GM12878 (cell line): Measurements from ENCODE around the gene RET. TPM values are rescaled to one million over a fixed set of nuclear protein-coding genes. Genes with fewer than 3 reads are reported as not detected.

Experiments used
- ATAC-seq: fragments of 200-7000 bp; cut with Tn5 transposase; 3 replicates; pipeline ENCODE4 v1.9.1; 2020; ENCODE audit warnings: mild to moderate bottlenecking, moderate library complexity
- BruUV-seq: library from RNA; stranded (reverse); fragments of 400-500 nt; replicated peaks from 2 replicates; lab custom pipeline; 2021; lab: Mats Ljungman, UMichigan
- CTCF ChIA-PET: fragments of 300-600 bp; sonication (Branson Sonifier 250); formaldehyde crosslinking; extraction: SDS; loops from one replicate; lab custom pipeline; 2021; ENCODE audit warnings: inconsistent platforms; lab: Yijun Ruan, JAX
- POLR2A ChIA-PET: fragments of 350-600 bp; formaldehyde crosslinking; extraction: SDS; loops from one replicate; lab custom pipeline; 2021; ENCODE audit warnings: inconsistent platforms; lab: Charles Lee
- RAD21 ChIA-PET: fragments of 300-600 bp; sonication (Branson Sonifier 250); formaldehyde crosslinking; loops from one replicate; lab custom pipeline; 2023; ENCODE audit warnings: antibody characterized with exemption; ENCODE audit not compliant: unreplicated experiment; lab: Charles Lee
- SMC1A ChIA-PET: fragments of 300-600 bp; sonication (Branson Sonifier 250); formaldehyde crosslinking; loops from one replicate; lab custom pipeline; 2023; ENCODE audit not compliant: unreplicated experiment, uncharacterized antibody; lab: Charles Lee
- DNase-seq: peaks from one replicate; pipeline ENCODE4 v3.0.0-alpha.2; 2011; ENCODE audit warnings: low read depth, low spot score
- FAIRE-seq: peaks from 3 replicates; lab custom pipeline; 2011; peaks lifted over from hg19 to GRCh38; lab: Jason Lieb, UNC
- H2AFZ ChIP-seq: 2 replicates; pipeline ENCODE4 v1.6.0; 2011; ENCODE audit warnings: low read depth, low read length, control low read depth; ENCODE audit not compliant: control insufficient read depth
- H3K27ac ChIP-seq: 2 replicates; pipeline ENCODE4 v1.5.1; 2011; ENCODE audit warnings: control low read depth; ENCODE audit not compliant: control insufficient read depth, insufficient read depth
- H3K27me3 ChIP-seq, 2 experiments: replicated peaks in 1 of 2; 2 replicates each; pipeline versions ENCODE4 v1.6.0 to v1.6.1; 2011; ENCODE audit warnings: low read length in 1 of 2; ENCODE audit not compliant: control insufficient read depth in 2 of 2, insufficient read depth in 2 of 2
- H3K36me3 ChIP-seq, 2 experiments: 2 replicates each; pipeline ENCODE4 v1.5.1; 2011; ENCODE audit warnings: low read length in 1 of 2; ENCODE audit not compliant: control insufficient read depth in 2 of 2, insufficient read depth in 2 of 2
- H3K4me1 ChIP-seq: 2 replicates; pipeline ENCODE4 v1.6.1; 2011; ENCODE audit warnings: mild to moderate bottlenecking, low read length, moderate library complexity, mixed read lengths; ENCODE audit not compliant: control insufficient read depth, insufficient read depth
- H3K4me2 ChIP-seq: 2 replicates; pipeline ENCODE4 v1.6.0; 2011; ENCODE audit warnings: control low read depth; ENCODE audit not compliant: control insufficient read depth, insufficient read depth
- H3K4me3 ChIP-seq: fragments of 200-600 bp; sonication (generic); 2 replicates; pipeline ENCODE4 v1.5.1; 2016
- H3K79me2 ChIP-seq: 2 replicates; pipeline ENCODE4 v1.6.0; 2011; ENCODE audit warnings: low read length; ENCODE audit not compliant: control insufficient read depth, insufficient read depth
- H3K9ac ChIP-seq: 2 replicates; pipeline ENCODE4 v1.8.0; 2011; ENCODE audit warnings: low read length, control low read depth, mixed read lengths; ENCODE audit not compliant: control insufficient read depth, insufficient read depth
- H3K9me3 ChIP-seq: replicated peaks from 3 replicates; pipeline ENCODE4 v1.5.1; 2011; ENCODE audit warnings: mild to moderate bottlenecking, low read length; ENCODE audit not compliant: control insufficient read depth, insufficient read depth
- H4K20me1 ChIP-seq: 2 replicates; pipeline ENCODE4 v1.6.0; 2011; ENCODE audit not compliant: control insufficient read depth, insufficient read depth
- BMI1 ChIP-seq: fragments of 450-650 bp; IDR thresholded peaks from 2 replicates; pipeline ENCODE4 v1.6.1; 2016; ENCODE audit warnings: mild to moderate bottlenecking, moderate library complexity, borderline replicate concordance
- EP300 ChIP-seq, 2 experiments: fragments of 150-350 bp in 1 of 2; IDR thresholded peaks; 2 replicates each; pipeline ENCODE4 v1.6.1; 2011 to 2012; ENCODE audit warnings: low read depth in 2 of 2, low read length in 2 of 2, borderline replicate concordance in 1 of 2, improper control_type of control experiment in 1 of 2, inconsistent platforms in 1 of 2; ENCODE audit not compliant: control insufficient read depth in 1 of 2
- HDGF ChIP-seq: fragments of 450-650 bp; IDR thresholded peaks from 2 replicates; pipeline ENCODE4 v1.6.1; 2016; ENCODE audit warnings: antibody characterized with exemption
- JUNB ChIP-seq: IDR thresholded peaks from 2 replicates; pipeline ENCODE4 v1.6.1; 2016; ENCODE audit warnings: antibody characterized with exemption, mild to moderate bottlenecking
- JUND ChIP-seq: IDR thresholded peaks from 2 replicates; pipeline ENCODE4 v1.6.1; 2012; ENCODE audit warnings: low read depth, mild to moderate bottlenecking, low read length, improper control_type of control experiment, moderate library complexity
- KDM1A ChIP-seq: fragments of 200-600 bp; sonication (generic); IDR thresholded peaks from 2 replicates; pipeline ENCODE4 v1.6.1; 2016; ENCODE audit warnings: borderline replicate concordance
- MYB ChIP-seq: fragments of 150-350 bp; IDR thresholded peaks from 2 replicates; pipeline ENCODE4 v1.6.1; 2014; ENCODE audit warnings: mild to moderate bottlenecking, low read depth, low read length, borderline replicate concordance
- NFIC ChIP-seq: IDR thresholded peaks from 2 replicates; pipeline ENCODE4 v1.6.1; 2012; ENCODE audit warnings: low read depth, mild to moderate bottlenecking, inconsistent platforms, low read length, moderate library complexity
- PAX8 ChIP-seq: fragments of 450-650 bp; IDR thresholded peaks from 2 replicates; pipeline ENCODE4 v1.6.1; 2017; ENCODE audit warnings: mild to moderate bottlenecking, moderate library complexity
- SIX5 ChIP-seq: IDR thresholded peaks from 2 replicates; pipeline ENCODE4 v1.6.1; 2011; ENCODE audit warnings: mild to moderate bottlenecking, low read depth, low read length, moderate library complexity; ENCODE audit not compliant: severe bottlenecking
- SUZ12 ChIP-seq: fragments of 200-600 bp; sonication (generic); IDR thresholded peaks from one replicate; pipeline ENCODE4 v1.6.1; 2018; ENCODE audit warnings: antibody characterized with exemption, mild to moderate bottlenecking; ENCODE audit not compliant: unreplicated experiment
- TCF12 ChIP-seq: IDR thresholded peaks from 2 replicates; pipeline ENCODE4 v1.6.1; 2011; ENCODE audit warnings: low read depth, mild to moderate bottlenecking, low read length
- ZNF207 ChIP-seq: fragments of 450-650 bp; IDR thresholded peaks from 2 replicates; pipeline ENCODE4 v1.6.1; 2014; ENCODE audit warnings: antibody characterized with exemption, mild to moderate bottlenecking, borderline replicate concordance
- ZNF24 ChIP-seq: fragments of 450-650 bp; IDR thresholded peaks from 2 replicates; pipeline ENCODE4 v1.6.1; 2017; ENCODE audit warnings: antibody characterized with exemption, mild to moderate bottlenecking
- ZNF622 ChIP-seq: fragments of 450-650 bp; IDR thresholded peaks from 2 replicates; pipeline ENCODE4 v1.6.1; 2017; ENCODE audit warnings: mild to moderate bottlenecking, inconsistent platforms
- WGBS: methylation state at CpG from one replicate; pipeline ENCODE4 v1.1.6; 2016; ENCODE audit warnings: low lambda C conversion rate; ENCODE audit not compliant: insufficient replicate concordance, insufficient coverage; ENCODE audit errors: missing lambda C conversion rate; 5-methylcytosine and 5-hydroxymethylcytosine counted together
- in situ Hi-C: fragments of 300-500 bp; cut with MboI; formaldehyde crosslinking; loops from 9 replicates; pipeline ENCODE4 v1.14.3; 2018; ENCODE audit warnings: mixed read lengths
- intact Hi-C: fragments of 100-400 bp; cut with micrococcal nuclease; formaldehyde crosslinking; loops from one replicate; pipeline ENCODE4 v1.14.2; 2022; ENCODE audit not compliant: unreplicated experiment
- polyA plus RNA-seq, 11 experiments: library from polyadenylated mRNA; depleted of rRNA in 4 of 11; unstranded in 6 of 11; stranded (reverse) in 5 of 11; fragments of >200 nt; fragmentation: Nextera tagmentation in 4 of 11; fragmentation: Illumina TruSeq in 1 of 11; extraction: Ambion mirVana in 4 of 11; extraction: Trizol in 1 of 11; gene quantifications; 1 replicate in 1 of 11; 2 replicates in 10 of 11; pipeline versions ENCODE4 v1.2.1 to v1.2.3, GENCODE V29; 2011 to 2016; ENCODE audit warnings: inconsistent platforms in 2 of 11, missing spikeins in 2 of 11, low read depth in 1 of 11
- total RNA-seq, 4 experiments: library from RNA; depleted of rRNA in 3 of 4; stranded (reverse); fragments of >200 nt in 3 of 4; fragmentation: Illumina TruSeq in 1 of 4; extraction: Trizol in 1 of 4; gene quantifications; 2 replicates each; pipeline versions ENCODE4 v1.2.1 to v1.2.3, GENCODE V29; 2013 to 2021
- TF ChIP-seq, protein P1 (sequence below): fragments of 450-650 bp; IDR thresholded peaks from 2 replicates; pipeline ENCODE4 v1.6.1; 2017; ENCODE audit warnings: mild to moderate bottlenecking

RET gene
- total and polyA plus RNA-seq, 10 of the 15 experiments (the other 5 are each of a cell fraction or from before 2014, with no cell fraction given): not detected

DNA sequence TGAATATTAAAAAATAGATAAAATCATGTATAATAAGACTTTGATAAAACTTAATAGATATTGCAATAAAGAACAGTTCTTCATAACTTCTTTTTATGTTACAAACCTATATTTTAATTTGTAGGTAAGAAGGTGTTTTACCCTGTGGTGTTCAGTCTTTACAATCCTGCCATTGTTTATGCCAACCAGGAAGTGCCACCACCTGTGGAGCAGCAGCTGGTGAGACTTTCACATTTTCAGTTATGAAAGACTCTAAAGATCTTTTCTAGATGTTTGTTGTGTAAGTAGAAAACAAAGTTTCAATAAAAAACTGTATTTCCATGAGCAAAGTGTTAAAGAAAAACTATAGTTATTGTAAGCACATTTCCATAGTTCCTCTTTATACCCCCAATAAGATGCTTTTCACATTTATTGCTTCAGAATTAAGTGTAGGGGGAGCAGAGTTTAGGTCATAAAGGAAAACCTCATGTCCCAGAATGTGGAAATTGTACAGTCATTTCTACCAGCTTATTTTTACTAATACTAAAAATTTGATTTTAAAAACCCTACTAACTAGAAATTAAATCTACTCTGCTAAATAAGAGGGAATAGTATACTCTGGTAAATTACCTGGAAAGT lies 90.1 kb downstream of the RET start:
- DNase-seq (no peak), FAIRE-seq (no peak), ATAC-seq (peak; percentile 87)
- intact Hi-C loops: no loop called here
- CTCF ChIA-PET: interaction anchor here (0.9 to 1.2 kb wide), 3 partner anchors 28 to 38 kb away, joined by 3 to 6 read pairs (median 3); partner anchors contain the start of gene CSGALNACT2
- Histone ChIP-seq H2AFZ (no peak overlapping the region), H4K20me1 (no peaks in the 10 kb centered on the region), H3K79me2 (no peaks in the 10 kb centered on the region), H3K4me3 (no peak overlapping the region), H3K27me3 (no peaks in the 10 kb centered on the region), H3K9ac (no peak overlapping the region), H3K4me2 (no peak overlapping the region), H3K4me1 (peaks cover 6% of the 10 kb centered on the region; the same call in 1 of the 2 replicates), H3K36me3 (peaks cover 4 to 8% of the 10 kb centered on the region in 2 experiments; a peak in 3 of 4 replicates), H3K27ac (peak overlapping the region; percentile 40), H3K9me3 (no peaks in the 10 kb centered on the region)
- TF ChIP-seq ZNF207 (no peak), ZNF24 (no peak), JUNB (peak; percentile 21; the same call in 1 of the 2 replicates), TCF12 (0 out of 2 replicates have a peak, but pooled peaks have one; percentile 20), NFIC (peak; percentile 8; the same call in 1 of the 2 replicates)
- in situ Hi-C loops: loop anchor here (25.0 kb wide), 1 partner anchor 1795 kb away; the partner anchor contains the start of gene RASSF4
- RAD21 ChIA-PET: no interaction called here
- no TSS peak for BruUV-seq
- POLR2A ChIA-PET: no interaction called here
- SMC1A ChIA-PET: interaction anchor here (0.6 to 1.9 kb wide), 4 partner anchors 10 to 27 kb away, joined by 3 to 5 read pairs (median 4); no protein-coding TSS in a partner anchor

GRCh38 chr10:43167498-43167889 lies 90.6 kb downstream of the RET start:
- no peak overlapping the region for H2AFZ ChIP-seq
- SMC1A ChIA-PET: interaction anchor here (0.6 to 1.9 kb wide), 5 partner anchors 9 to 27 kb away, joined by 3 to 5 read pairs (median 3); no protein-coding TSS in a partner anchor
- H3K9ac ChIP-seq: no peak overlapping the region
- POLR2A ChIA-PET: no interaction called here
- no peaks in the 10 kb centered on the region for H3K27me3 ChIP-seq
- H3K4me3 ChIP-seq: no peak overlapping the region
- 95% methylated on average over 2 of the region's 2 CpGs for WGBS
- no TSS peak for BruUV-seq
- CTCF ChIA-PET: interaction anchor here (1.0 to 1.4 kb wide), 3 partner anchors 28 to 38 kb away, joined by 3 to 6 read pairs (median 3); partner anchors contain the start of gene CSGALNACT2
- intact Hi-C loops: no loop called here
- FAIRE-seq: no peak
- H4K20me1 ChIP-seq: no peaks in the 10 kb centered on the region
- H3K27ac ChIP-seq: peak overlapping the region; percentile 40; the same call in 1 of the 2 replicates
- in situ Hi-C loops: loop anchor here (25.0 kb wide), 1 partner anchor 1795 kb away; the partner anchor contains the start of gene RASSF4
- DNase-seq: no peak
- peaks cover 10% of the 10 kb centered on the region for H3K4me1 ChIP-seq
- no peak overlapping the region for H3K4me2 ChIP-seq
- RAD21 ChIA-PET: no interaction called here
- ATAC-seq: no peak
- H3K9me3 ChIP-seq: no peaks in the 10 kb centered on the region
- peaks cover 4 to 5% of the 10 kb centered on the region in 2 experiments; a peak in 3 of 4 replicates for H3K36me3 ChIP-seq
- no peaks in the 10 kb centered on the region for H3K79me2 ChIP-seq
- TF ChIP-seq ZNF622: no peak
- TF ChIP-seq JUND: no peak
- TF ChIP-seq BMI1: no peak
- no peak for TF ChIP-seq KDM1A
- TF ChIP-seq MYB: no peak
- no peak for TF ChIP-seq SUZ12
- TF ChIP-seq SIX5: no peak
- TF ChIP-seq HDGF: no peak
- no peak for TF ChIP-seq ZNF24
- no peak for TF ChIP-seq EP300 (IDR thresholded peaks at IDR 0.05; ENCODE audit: borderline replicate concordance in 1 of 2, control insufficient read depth in 1 of 2, low read depth in 2 of 2, low read length in 2 of 2)
- TF ChIP-seq, protein P1, sequence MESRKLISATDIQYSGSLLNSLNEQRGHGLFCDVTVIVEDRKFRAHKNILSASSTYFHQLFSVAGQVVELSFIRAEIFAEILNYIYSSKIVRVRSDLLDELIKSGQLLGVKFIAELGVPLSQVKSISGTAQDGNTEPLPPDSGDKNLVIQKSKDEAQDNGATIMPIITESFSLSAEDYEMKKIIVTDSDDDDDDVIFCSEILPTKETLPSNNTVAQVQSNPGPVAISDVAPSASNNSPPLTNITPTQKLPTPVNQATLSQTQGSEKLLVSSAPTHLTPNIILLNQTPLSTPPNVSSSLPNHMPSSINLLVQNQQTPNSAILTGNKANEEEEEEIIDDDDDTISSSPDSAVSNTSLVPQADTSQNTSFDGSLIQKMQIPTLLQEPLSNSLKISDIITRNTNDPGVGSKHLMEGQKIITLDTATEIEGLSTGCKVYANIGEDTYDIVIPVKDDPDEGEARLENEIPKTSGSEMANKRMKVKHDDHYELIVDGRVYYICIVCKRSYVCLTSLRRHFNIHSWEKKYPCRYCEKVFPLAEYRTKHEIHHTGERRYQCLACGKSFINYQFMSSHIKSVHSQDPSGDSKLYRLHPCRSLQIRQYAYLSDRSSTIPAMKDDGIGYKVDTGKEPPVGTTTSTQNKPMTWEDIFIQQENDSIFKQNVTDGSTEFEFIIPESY: no peak
- TF ChIP-seq PAX8: no peak
